ENCODE measurements around the gene CCNB2. TPM values are rescaled to one million over a fixed set of nuclear protein-coding genes. Genes with fewer than 3 reads are reported as not detected.

The CCNB2 gene
- total and polyA plus RNA-seq, 2 donors (not counting 3 experiments of a cell fraction or from before 2014, with no cell fraction given), result 55.9 to 65.2 TPM

GRCh38 chr15:59111251-59111650 is 6.3 kb downstream of the CCNB2 start:
- peaks cover 4 to 34% of the 10 kb centered on the region in 2 experiments for H3K36me3 ChIP-seq (ENCODE audit: control insufficient read depth in 2 of 2, extremely low read depth in 1 of 2, insufficient read depth in 2 of 2, low read length in 2 of 2)
- no peaks in the 10 kb centered on the region for H3K27me3 ChIP-seq (ENCODE audit: control insufficient read depth in 2 of 2, insufficient read depth in 2 of 2, low read length in 2 of 2)
- H3K79me2 ChIP-seq (ENCODE audit: control insufficient read depth, insufficient read depth, low read length), result peaks cover 47% of the 10 kb centered on the region
- ChIA-PET CTCF (interaction anchor here (0.6 to 1.4 kb wide), 4 partner anchors 11 to 405 kb away, joined by 3 to 4 read pairs (median 4); no protein-coding TSS in a partner anchor), POLR2A (interaction anchor here (0.7 kb wide), 1 partner anchor 405 kb away, joined by 3 read pairs; no protein-coding TSS in a partner anchor)
- DNase-seq (ENCODE audit: low read depth, low spot score), result no peak
- H3K9ac ChIP-seq (replicated peaks; ENCODE audit: extremely low read depth, insufficient read depth, low read length), result no peak overlapping the region
- H3K27ac ChIP-seq (ENCODE audit: insufficient read depth, low read depth, low read length), result no peak overlapping the region
- no peak for TF ChIP-seq GATA2 (IDR thresholded peaks at IDR 0.05; ENCODE audit: insufficient read depth, insufficient read length, low read depth, low read length)
- no peak for TF ChIP-seq CTCF (IDR thresholded peaks at IDR 0.05; ENCODE audit: extremely low read depth in 1 of 2, insufficient read depth in 1 of 2, low read depth in 1 of 2, low read length in 2 of 2)
- no peak for TF ChIP-seq JUN (IDR thresholded peaks at IDR 0.05; ENCODE audit: borderline replicate concordance, insufficient read depth, insufficient read length, low read depth)
- TF ChIP-seq MAX (IDR thresholded peaks at IDR 0.05; ENCODE audit: insufficient read depth, insufficient read length), result no peak
- no peak for TF ChIP-seq MYC (IDR thresholded peaks at IDR 0.05; ENCODE audit: low read depth, low read length)
- TF ChIP-seq EZH2 (IDR thresholded peaks at IDR 0.05; ENCODE audit: borderline replicate concordance, low read depth, low read length, severe bottlenecking), result no peak
- no peak for TF ChIP-seq POLR2A (IDR thresholded peaks at IDR 0.05; ENCODE audit: low read depth, low read length)
- TF ChIP-seq POLR2AphosphoS5 (IDR thresholded peaks at IDR 0.05; ENCODE audit: insufficient read depth, low read depth, low read length), result no peak
- no peak for TF ChIP-seq FOS (IDR thresholded peaks at IDR 0.05; ENCODE audit: borderline replicate concordance, insufficient read depth, low read length)
- dilution Hi-C loops (cut with MboI; ENCODE audit: extremely low pct_ligation_motif_present, low sequenced_read_pairs), result no loop called here
- FAIRE-seq, result no peak
- peaks cover 4% of the 10 kb centered on the region for H3K4me1 ChIP-seq (ENCODE audit: control insufficient read depth, extremely low read depth, insufficient read depth, low read length)
- no peaks in the 10 kb centered on the region for H3K9me3 ChIP-seq (replicated peaks; ENCODE audit: control insufficient read depth, insufficient read depth, low read length)
- no peaks in the 10 kb centered on the region for H3K9me1 ChIP-seq (replicated peaks; ENCODE audit: control insufficient read depth, extremely low read depth, insufficient read depth, low read length)
- intact Hi-C loops (cut with micrococcal nuclease), result no loop called here
- no peak overlapping the region for H3K4me2 ChIP-seq (ENCODE audit: insufficient read depth, low read length)
- H2AFZ ChIP-seq (ENCODE audit: low read depth, low read length), result no peak overlapping the region
- no peaks in the 10 kb centered on the region for H4K20me1 ChIP-seq (replicated peaks; ENCODE audit: control insufficient read depth, extremely low read depth, insufficient read depth, low read length)
- BruUV-seq (replicated peaks), result no TSS peak
- H3K4me3 ChIP-seq (replicated peaks in 1 of 3; ENCODE audit: insufficient read depth in 1 of 3, low read depth in 1 of 3, low read length in 3 of 3), result no peak overlapping the region

All from endothelial cell of umbilical vein (primary cell).